ENCODE results near the gene MCHR2. TPM values are rescaled to one million over a fixed set of nuclear protein-coding genes. Genes with fewer than 3 reads are reported as not detected.

MCHR2 gene
- total RNA-seq, 4 donors from 2014 or later, result not detected

GRCh38 chr6:99960027-99960426 is 34.0 kb downstream of the MCHR2 start:
- H3K27ac ChIP-seq, result no peak overlapping the region
- ATAC-seq, result no peak
- DNase-seq, result no peak
- H3K27me3 ChIP-seq, result no peaks in the 10 kb centered on the region
- H3K4me3 ChIP-seq, result no peak overlapping the region
- H3K9me3 ChIP-seq, result peaks cover 0 to 10% (median 0%) of the 10 kb centered on the region in 3 donors
- no peaks in the 10 kb centered on the region for H3K4me1 ChIP-seq
- no peak for TF ChIP-seq POLR2A (IDR thresholded peaks at IDR 0.05)
- TF ChIP-seq CTCF (IDR thresholded peaks at IDR 0.05 in 4 of 5, conservative IDR thresholded peaks at IDR 0.05 in 1 of 5), result no peak
- H3K36me3 ChIP-seq, result no peaks in the 10 kb centered on the region
- intact Hi-C loops (cut with DNase I; ENCODE audit: low total_unique reads), result no loop called here
- in situ Hi-C loops (cut with MboI; ENCODE audit: low sequenced_read_pairs in 4 of 4), result no loop called here

DNA sequence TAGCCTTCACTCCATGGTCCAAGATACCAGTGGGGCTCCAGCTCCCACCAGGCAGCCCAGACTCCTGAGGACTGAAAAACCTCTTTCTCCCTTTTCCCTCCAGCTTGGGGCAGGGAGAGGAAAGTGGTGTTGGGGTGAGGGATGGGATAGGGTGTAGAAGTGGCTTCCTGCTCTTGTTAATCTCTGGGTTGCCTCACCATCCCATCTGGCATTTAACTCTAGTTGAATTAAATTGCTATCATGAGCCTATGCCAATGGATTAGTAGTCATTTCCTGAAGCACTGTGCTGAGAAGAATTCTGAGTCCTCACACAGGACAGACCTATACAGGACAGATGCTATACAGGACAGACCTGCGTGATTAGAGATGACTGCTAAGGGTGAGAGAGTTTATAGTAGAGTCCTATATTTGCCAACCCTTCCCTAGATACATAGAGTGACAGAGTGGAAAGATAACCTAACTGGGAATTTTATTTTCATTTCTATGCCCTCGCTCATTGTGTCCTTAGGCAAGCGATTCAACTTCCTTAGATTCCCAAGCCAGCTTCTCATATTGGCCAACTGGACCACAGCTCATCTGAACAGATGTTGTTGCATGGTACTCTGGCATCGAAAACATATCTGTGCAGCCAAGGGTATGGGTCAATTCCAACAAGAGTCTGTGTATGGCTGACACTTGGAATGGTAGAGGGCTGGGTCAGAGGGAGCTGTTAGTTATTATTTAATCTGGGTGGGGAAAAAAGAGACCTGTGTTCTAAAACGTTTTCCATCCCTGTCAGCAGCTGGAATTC is 42.8 kb downstream of the MCHR2 start:
- TF ChIP-seq POLR2A (IDR thresholded peaks at IDR 0.05), result no peak
- TF ChIP-seq CTCF (IDR thresholded peaks at IDR 0.05 in 4 of 5, conservative IDR thresholded peaks at IDR 0.05 in 1 of 5), result no peak
- Histone ChIP-seq H3K4me3 (no peak overlapping the region), H3K27ac (no peak overlapping the region), H3K36me3 (no peaks in the 10 kb centered on the region), H3K4me1 (no peaks in the 10 kb centered on the region), H3K9me3 (no peaks in the 10 kb centered on the region), H3K27me3 (no peaks in the 10 kb centered on the region)
- in situ Hi-C loops (cut with MboI; ENCODE audit: low sequenced_read_pairs in 4 of 4) (no loop called here), intact Hi-C loops (cut with DNase I; ENCODE audit: low total_unique reads) (no loop called here)
- DNase-seq (no peak), ATAC-seq (no peak)

DNA sequence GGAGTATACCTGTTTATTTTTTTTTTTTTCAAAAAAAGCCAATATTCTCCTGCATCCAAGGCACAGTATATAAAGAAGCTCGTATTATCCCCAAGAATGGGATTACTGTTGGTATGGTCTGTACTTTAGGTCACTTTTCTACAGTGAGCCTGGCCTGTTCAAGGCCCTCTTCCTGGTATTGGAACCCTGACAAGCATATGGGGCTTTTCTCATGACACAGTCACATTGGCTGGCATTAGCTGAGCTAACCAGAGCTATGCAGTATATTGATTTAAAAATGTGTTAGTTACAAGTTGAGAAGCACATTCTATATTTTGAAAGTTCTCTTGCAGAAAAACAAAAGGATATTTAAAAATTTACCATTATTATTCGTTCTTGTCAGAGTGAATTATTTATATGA is 48.0 kb downstream of the MCHR2 start:
- Histone ChIP-seq H3K27me3 (no peaks in the 10 kb centered on the region), H3K4me1 (no peaks in the 10 kb centered on the region), H3K4me3 (no peak overlapping the region), H3K27ac (no peak overlapping the region), H3K36me3 (no peaks in the 10 kb centered on the region), H3K9me3 (no peaks in the 10 kb centered on the region)
- TF ChIP-seq CTCF (IDR thresholded peaks at IDR 0.05 in 4 of 5, conservative IDR thresholded peaks at IDR 0.05 in 1 of 5), result no peak
- TF ChIP-seq POLR2A (IDR thresholded peaks at IDR 0.05), result no peak
- in situ Hi-C loops (cut with MboI; ENCODE audit: low sequenced_read_pairs in 4 of 4) (no loop called here), intact Hi-C loops (cut with DNase I; ENCODE audit: low total_unique reads) (no loop called here)
- ATAC-seq (no peak), DNase-seq (no peak)

- in situ Hi-C loops (cut with MboI; ENCODE audit: low sequenced_read_pairs in 4 of 4), result no loop called here
These were observed 50.2 kb downstream of the MCHR2 start for GRCh38 chr6:99943846-99944245.

More at GRCh38 chr6:99943846-99944245, 50.2 kb downstream of the MCHR2 start:
- DNase-seq, result no peak
- TF ChIP-seq POLR2A (IDR thresholded peaks at IDR 0.05) (no peak), CTCF (IDR thresholded peaks at IDR 0.05 in 4 of 5, conservative IDR thresholded peaks at IDR 0.05 in 1 of 5) (no peak)
- Histone ChIP-seq H3K27me3 (no peaks in the 10 kb centered on the region), H3K36me3 (no peaks in the 10 kb centered on the region), H3K9me3 (no peaks in the 10 kb centered on the region), H3K4me1 (no peaks in the 10 kb centered on the region), H3K4me3 (no peak overlapping the region), H3K27ac (no peak overlapping the region)
- intact Hi-C loops (cut with DNase I; ENCODE audit: low total_unique reads), result no loop called here
- ATAC-seq, result no peak
